ENCODE measurements around the gene DPPA3.
"Not testable (repeated sequence)": the region's sequence is repeated elsewhere in the genome, so short reads cannot be mapped to it uniquely, and the experiment has no call there.

The DPPA3 gene

GRCh38 chr12:7695566-7696197 is 15.6 kb upstream of the DPPA3 start, which contains the start of gene GDF3:
TSS of gene GDF3 (minus strand) at chr12:7695775. CDS start at chr12:7695728, 47 bp downstream.
- Mint-ChIP-seq H3K4me3 (no peak within 1 kb of the TSS), H3K36me3 (ENCODE audit: insufficient read depth) (no peaks in the 10 kb centered on the region), H3K4me1 (ENCODE audit: low read depth in 2 of 2) (peaks cover 0 to 6% of the 10 kb centered on the region in 2 donors), H3K27ac (no peak within 1 kb of the TSS), H3K27me3 (peaks cover 13 to 35% of the 10 kb centered on the region in 2 donors), H3K9me3 (no peaks in the 10 kb centered on the region)
- no peak for DNase-seq
- ATAC-seq (replicated peaks), result no peak

DNA sequence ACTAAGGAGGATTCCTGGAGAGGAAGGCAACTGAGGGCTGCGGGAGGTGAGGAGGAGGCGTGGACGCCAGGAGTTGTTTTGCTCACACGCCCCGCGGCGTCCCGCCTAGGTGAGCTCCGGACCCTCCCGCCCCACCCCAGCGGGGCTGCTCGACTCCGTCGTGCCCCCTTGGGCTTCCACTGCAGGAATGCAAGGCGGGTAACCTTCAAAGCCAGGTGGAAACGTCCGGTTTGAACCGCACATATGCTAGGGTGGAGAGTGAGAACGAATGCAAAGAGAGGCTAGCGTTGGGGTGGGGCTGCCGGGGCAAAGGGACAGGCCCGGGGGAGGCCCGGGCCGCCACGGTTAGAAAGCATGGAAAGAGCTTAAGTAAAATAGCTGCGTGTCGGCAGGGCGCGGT is 5.4 kb upstream of the DPPA3 start:
- H3K27ac Mint-ChIP-seq, result no peak overlapping the region
- no peaks in the 10 kb centered on the region for H3K9me3 Mint-ChIP-seq
- no peak overlapping the region for H3K4me3 Mint-ChIP-seq
- no peaks in the 10 kb centered on the region for H3K36me3 Mint-ChIP-seq (ENCODE audit: insufficient read depth)
- no peak for ATAC-seq (replicated peaks)
- no peak for DNase-seq
- no peaks in the 10 kb centered on the region for H3K4me1 Mint-ChIP-seq (ENCODE audit: low read depth in 2 of 2)
- H3K27me3 Mint-ChIP-seq, result no peaks in the 10 kb centered on the region

GRCh38 chr12:7709969-7710675 is 1.1 kb upstream of the DPPA3 start:
- ATAC-seq (replicated peaks), result no peak

DNA sequence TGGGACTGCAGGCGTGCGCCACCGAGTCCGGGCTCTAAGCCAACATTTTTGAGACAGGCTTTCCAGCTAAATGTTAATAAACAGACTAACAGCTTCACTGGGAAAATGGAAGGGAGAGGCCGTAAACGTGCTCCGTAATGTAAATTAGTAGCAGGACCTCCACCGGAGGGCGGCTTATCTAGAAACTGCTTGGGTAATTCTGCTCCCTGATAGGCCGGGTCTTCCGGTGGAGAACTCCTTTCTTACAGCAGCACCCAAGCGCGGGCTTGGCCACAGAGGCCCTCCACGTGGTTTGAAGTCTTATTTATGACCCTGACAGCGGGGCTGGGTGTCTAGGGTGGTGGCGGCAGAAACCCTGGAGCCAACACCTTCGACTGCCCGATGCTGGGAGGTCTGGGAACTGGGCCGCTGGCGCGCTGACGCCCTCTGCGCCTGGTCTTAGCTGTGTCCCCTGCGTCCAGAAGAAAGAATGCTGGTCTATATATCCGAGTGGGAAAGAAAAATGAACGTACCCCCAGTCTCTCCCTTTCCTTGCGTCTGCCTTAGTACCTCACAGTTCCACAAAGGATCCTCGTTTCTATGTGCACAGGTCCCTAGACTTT is 1.7 kb downstream of the DPPA3 start:
- Mint-ChIP-seq H3K27ac (no peak overlapping the region), H3K4me3 (no peak overlapping the region)

More at GRCh38 chr12:7709969-7710675, 1.1 kb upstream of the DPPA3 start:
- Mint-ChIP-seq H3K27ac (no peak overlapping the region), H3K36me3 (ENCODE audit: insufficient read depth) (no peaks in the 10 kb centered on the region), H3K9me3 (no peaks in the 10 kb centered on the region), H3K27me3 (peaks cover 11 to 14% of the 10 kb centered on the region in 2 donors), H3K4me3 (no peak overlapping the region), H3K4me1 (ENCODE audit: low read depth in 2 of 2) (no peaks in the 10 kb centered on the region)
- no peak for DNase-seq

DNA sequence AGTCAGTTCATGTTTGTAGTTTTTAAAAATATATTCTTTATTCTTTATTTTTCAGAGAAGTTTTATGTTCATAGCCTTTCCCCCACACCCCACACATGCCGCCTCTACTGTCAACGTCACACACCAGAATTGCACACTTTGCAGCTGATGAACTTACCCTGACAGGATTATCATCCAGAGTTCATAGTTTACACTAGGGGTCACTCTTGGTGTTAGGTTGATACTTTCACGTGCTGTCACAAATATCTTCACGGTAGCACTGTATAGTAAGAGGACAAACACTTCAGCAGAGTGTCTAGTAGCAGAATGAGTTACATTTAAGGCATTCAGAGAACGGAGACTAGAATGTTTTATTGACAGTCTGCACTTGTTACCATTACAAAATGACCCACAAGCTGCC is 5.1 kb downstream of the DPPA3 start:
- Mint-ChIP-seq H3K27ac (no peak overlapping the region), H3K9me3 (no peaks in the 10 kb centered on the region), H3K4me3 (no peak overlapping the region), H3K4me1 (ENCODE audit: low read depth in 2 of 2) (no peaks in the 10 kb centered on the region), H3K27me3 (peaks cover 31 to 52% of the 10 kb centered on the region in 2 donors), H3K36me3 (ENCODE audit: insufficient read depth) (no peaks in the 10 kb centered on the region)
- no peak for DNase-seq
- ATAC-seq (replicated peaks), result no peak

More for the DNA sequence above, 1.7 kb downstream of the DPPA3 start:
- no peaks in the 10 kb centered on the region for H3K9me3 Mint-ChIP-seq
- ATAC-seq (replicated peaks) (no peak), DNase-seq (no peak)
- no peaks in the 10 kb centered on the region for H3K36me3 Mint-ChIP-seq (ENCODE audit: insufficient read depth)
- H3K27me3 Mint-ChIP-seq, result peaks cover 14 to 30% of the 10 kb centered on the region in 2 donors
- no peaks in the 10 kb centered on the region for H3K4me1 Mint-ChIP-seq (ENCODE audit: low read depth in 2 of 2)

- H3K27me3 Mint-ChIP-seq, result peaks cover 19 to 38% of the 10 kb centered on the region in 2 donors
- H3K36me3 Mint-ChIP-seq (ENCODE audit: insufficient read depth), result no peaks in the 10 kb centered on the region
- H3K4me1 Mint-ChIP-seq (ENCODE audit: low read depth in 2 of 2), result no peaks in the 10 kb centered on the region
- H3K9me3 Mint-ChIP-seq, result no peaks in the 10 kb centered on the region
- no peak overlapping the region for H3K27ac Mint-ChIP-seq
- no peak overlapping the region for H3K4me3 Mint-ChIP-seq
- DNase-seq, result no peak
- no peak for ATAC-seq (replicated peaks)
Measured at GRCh38 chr12:7719946-7720730, 8.9 kb downstream of the DPPA3 start.

- Mint-ChIP-seq H3K27me3 (peaks cover 20 to 26% of the 10 kb centered on the region in 2 donors), H3K4me1 (ENCODE audit: low read depth in 2 of 2) (no peaks in the 10 kb centered on the region), H3K9me3 (no peaks in the 10 kb centered on the region), H3K4me3 (no peak overlapping the region), H3K27ac (no peak overlapping the region), H3K36me3 (ENCODE audit: insufficient read depth) (no peaks in the 10 kb centered on the region)
- DNase-seq, result no peak
- ATAC-seq (replicated peaks), result no peak
Measured at GRCh38 chr12:7723926-7724325, 12.7 kb downstream of the DPPA3 start.

DNA sequence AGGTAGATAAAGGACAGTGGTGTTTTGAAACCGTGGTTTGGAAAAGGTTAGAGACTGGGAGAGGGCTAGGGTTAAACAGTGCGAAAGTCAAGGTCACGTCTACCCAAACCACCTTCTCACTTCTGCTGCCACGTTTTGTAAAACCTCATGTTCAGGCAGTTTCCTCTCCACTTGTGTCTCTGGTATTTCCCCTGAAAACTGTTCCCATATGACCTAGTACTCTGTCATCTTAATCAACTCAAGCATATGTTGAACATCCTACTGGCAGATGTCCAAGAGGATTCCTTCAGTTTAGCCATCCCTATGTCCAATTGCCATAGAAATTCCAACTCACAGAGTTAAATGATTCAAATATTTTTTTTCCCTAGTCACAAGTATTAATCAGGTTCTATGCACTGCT is 18.5 kb downstream of the DPPA3 start:
- DNase-seq (no peak), ATAC-seq (replicated peaks) (no peak)
- peaks cover 25 to 27% of the 10 kb centered on the region in 2 donors for H3K27me3 Mint-ChIP-seq
- no peak overlapping the region for H3K27ac Mint-ChIP-seq
- H3K9me3 Mint-ChIP-seq, result no peaks in the 10 kb centered on the region
- H3K4me1 Mint-ChIP-seq (ENCODE audit: low read depth in 2 of 2), result no peaks in the 10 kb centered on the region
- no peaks in the 10 kb centered on the region for H3K36me3 Mint-ChIP-seq (ENCODE audit: insufficient read depth)
- H3K4me3 Mint-ChIP-seq, result no peak overlapping the region

DNA sequence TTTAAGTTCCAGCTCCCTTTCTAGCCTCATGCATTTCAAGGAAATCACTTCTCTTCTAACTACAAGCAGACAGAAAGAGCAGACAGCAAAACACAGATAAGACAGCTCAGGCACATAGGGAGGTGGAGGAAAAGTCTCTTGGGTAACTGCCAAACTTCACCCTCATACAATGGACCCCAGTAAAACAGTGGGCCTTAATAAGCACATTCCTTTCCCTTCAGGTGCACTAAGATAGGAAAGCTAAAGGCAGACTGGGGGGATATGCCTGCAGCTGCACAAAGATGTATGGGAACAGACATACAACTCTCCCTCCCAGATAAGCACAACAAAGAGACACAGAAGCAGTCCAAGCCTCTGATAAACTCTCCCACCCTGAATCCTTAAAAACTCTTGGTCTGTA is 19.8 kb downstream of the DPPA3 start:
- H3K27me3 Mint-ChIP-seq, result peaks cover 19 to 25% of the 10 kb centered on the region in 2 donors
- not testable (repeated sequence) for H3K36me3 Mint-ChIP-seq (ENCODE audit: insufficient read depth); H3K4me1 Mint-ChIP-seq (ENCODE audit: low read depth in 2 of 2)

GRCh38 chr12:7731486-7731885 is 20.3 kb downstream of the DPPA3 start:
- no peak for ATAC-seq (replicated peaks)
- DNase-seq, result no peak
- H3K27me3 Mint-ChIP-seq, result peaks cover 14 to 25% of the 10 kb centered on the region in 2 donors

More for the DNA sequence above, 19.8 kb downstream of the DPPA3 start:
- not testable (repeated sequence) for H3K27ac Mint-ChIP-seq; DNase-seq; H3K4me3 Mint-ChIP-seq; ATAC-seq (replicated peaks); H3K9me3 Mint-ChIP-seq

DNA sequence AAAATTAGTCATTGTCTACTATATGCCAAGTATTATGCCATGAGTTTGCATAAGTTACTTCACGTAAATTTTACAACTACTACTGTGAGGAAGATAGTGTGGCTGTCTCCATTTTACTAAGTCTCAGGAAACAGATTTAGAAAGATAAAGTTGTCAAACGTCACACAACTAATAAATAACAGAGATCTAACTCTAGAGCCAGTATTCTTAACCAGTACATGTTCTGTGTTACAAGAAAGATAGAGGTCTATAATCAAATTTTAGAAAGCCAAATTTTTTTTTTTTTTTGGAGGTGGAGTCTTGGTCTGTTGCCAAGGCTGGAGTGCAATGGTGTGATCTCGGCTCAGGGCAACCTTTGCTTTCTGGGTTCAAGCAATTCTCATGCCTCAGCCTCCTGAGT is 21.8 kb downstream of the DPPA3 start:
- H3K27me3 Mint-ChIP-seq, result peaks cover 13 to 14% of the 10 kb centered on the region in 2 donors
- DNase-seq (no peak), ATAC-seq (replicated peaks) (no peak)
- H3K36me3 Mint-ChIP-seq (ENCODE audit: insufficient read depth), result no peaks in the 10 kb centered on the region
- no peaks in the 10 kb centered on the region for H3K4me1 Mint-ChIP-seq (ENCODE audit: low read depth in 2 of 2)
- H3K4me3 Mint-ChIP-seq, result no peak overlapping the region
- no peaks in the 10 kb centered on the region for H3K9me3 Mint-ChIP-seq
- H3K27ac Mint-ChIP-seq, result no peak overlapping the region

More at GRCh38 chr12:7731486-7731885, 20.3 kb downstream of the DPPA3 start:
- Mint-ChIP-seq H3K27ac (no peak overlapping the region), H3K4me3 (no peak overlapping the region), H3K4me1 (ENCODE audit: low read depth in 2 of 2) (no peaks in the 10 kb centered on the region), H3K36me3 (ENCODE audit: insufficient read depth) (no peaks in the 10 kb centered on the region), H3K9me3 (no peaks in the 10 kb centered on the region)

DNA sequence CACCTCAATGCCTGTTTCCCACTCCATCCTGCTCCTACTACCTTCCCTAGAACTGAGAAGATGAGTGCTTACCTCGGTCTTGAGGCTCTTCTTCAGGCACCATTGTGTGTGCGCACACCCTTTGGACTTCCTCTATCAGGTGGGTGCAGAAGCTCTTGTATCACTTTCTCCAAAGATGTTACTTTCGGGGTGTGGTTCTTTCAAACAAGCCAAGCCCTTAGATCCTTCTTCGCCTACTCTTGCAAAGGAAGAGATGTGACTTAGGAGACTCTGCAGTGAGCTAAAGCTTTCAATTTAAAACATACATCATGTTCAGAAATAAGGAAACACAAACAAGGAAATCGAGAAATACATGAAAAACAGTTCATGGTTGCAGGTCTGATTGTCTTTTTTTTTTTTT is 36.0 kb downstream of the DPPA3 start, which contains the start of gene CLEC4C:
TSS of gene CLEC4C (minus strand) at position 130 of the 400 bp plus-strand sequence. CDS start at position 103, 27 bp downstream.
- DNase-seq (no peak), ATAC-seq (replicated peaks) (no peak)
- no peaks in the 10 kb centered on the region for H3K36me3 Mint-ChIP-seq (ENCODE audit: insufficient read depth)
- peaks cover 0 to 9% of the 10 kb centered on the region in 2 donors for H3K27me3 Mint-ChIP-seq
- peaks cover 0 to 2% of the 10 kb centered on the region in 2 donors for H3K4me1 Mint-ChIP-seq (ENCODE audit: low read depth in 2 of 2)
- no peak within 1 kb of the TSS for H3K4me3 Mint-ChIP-seq
- H3K27ac Mint-ChIP-seq, result no peak within 1 kb of the TSS
- no peaks in the 10 kb centered on the region for H3K9me3 Mint-ChIP-seq

GRCh38 chr12:7748852-7749251 is 37.6 kb downstream of the DPPA3 start:
- DNase-seq (no peak), ATAC-seq (replicated peaks) (no peak)
- no peak overlapping the region for H3K4me3 Mint-ChIP-seq
- H3K4me1 Mint-ChIP-seq (ENCODE audit: low read depth in 2 of 2), result peaks cover 4 to 5% of the 10 kb centered on the region in 2 donors
- peaks cover 0 to 9% of the 10 kb centered on the region in 2 donors for H3K27me3 Mint-ChIP-seq
- no peaks in the 10 kb centered on the region for H3K36me3 Mint-ChIP-seq (ENCODE audit: insufficient read depth)
- peak overlapping the region in 1 of 2 donors; percentile 66 for H3K27ac Mint-ChIP-seq
- no peaks in the 10 kb centered on the region for H3K9me3 Mint-ChIP-seq

Data from effector memory CD8-positive, alpha-beta T cell (primary cell).